ENCODE results near the gene ANKRD55. TPM values are rescaled to one million over a fixed set of nuclear protein-coding genes. Genes with fewer than 3 reads are reported as not detected.
A peak's percentile ranks its signal among the peaks of the same experiment; 100 is the strongest.

Gene ANKRD55
- total RNA-seq, 1 donor from 2014 or later = 0.18 TPM

- no peak overlapping the region for H3K4me3 Mint-ChIP-seq
- peaks cover 40% of the 10 kb centered on the region for H3K4me1 Mint-ChIP-seq
- no peak for TF ChIP-seq CTCF (IDR thresholded peaks at IDR 0.05; ENCODE audit: unreplicated experiment)
- no peaks in the 10 kb centered on the region for H3K9me3 Mint-ChIP-seq
- no peaks in the 10 kb centered on the region for H3K27me3 Mint-ChIP-seq (ENCODE audit: low read depth)
- no peak for DNase-seq (ENCODE audit: low spot score in 2 of 2, unreplicated experiment in 2 of 2)
- peak overlapping the region; percentile 33 for H3K27ac Mint-ChIP-seq
- H3K36me3 Mint-ChIP-seq = no peaks in the 10 kb centered on the region
These were observed 160.0 kb downstream of the ANKRD55 start for GRCh38 chr5:56072863-56073766.

GRCh38 chr5:56071470-56071869 lies 161.7 kb downstream of the ANKRD55 start:
- H3K4me1 Mint-ChIP-seq = peaks cover 40% of the 10 kb centered on the region
- no peaks in the 10 kb centered on the region for H3K27me3 Mint-ChIP-seq (ENCODE audit: low read depth)
- peak overlapping the region; percentile 89 for H3K27ac Mint-ChIP-seq
- no peak for DNase-seq (ENCODE audit: low spot score in 2 of 2, unreplicated experiment in 2 of 2)
- no peaks in the 10 kb centered on the region for H3K36me3 Mint-ChIP-seq
- no peaks in the 10 kb centered on the region for H3K9me3 Mint-ChIP-seq
- TF ChIP-seq CTCF (IDR thresholded peaks at IDR 0.05; ENCODE audit: unreplicated experiment) = no peak
- H3K4me3 Mint-ChIP-seq = no peak overlapping the region

- peak overlapping the region; percentile 89 for H3K27ac Mint-ChIP-seq
- H3K4me1 Mint-ChIP-seq = peaks cover 39% of the 10 kb centered on the region
- no peaks in the 10 kb centered on the region for H3K27me3 Mint-ChIP-seq (ENCODE audit: low read depth)
- no peaks in the 10 kb centered on the region for H3K36me3 Mint-ChIP-seq
- no peak overlapping the region for H3K4me3 Mint-ChIP-seq
- no peaks in the 10 kb centered on the region for H3K9me3 Mint-ChIP-seq
- no peak for DNase-seq (ENCODE audit: low spot score in 2 of 2, unreplicated experiment in 2 of 2)
- TF ChIP-seq CTCF (IDR thresholded peaks at IDR 0.05; ENCODE audit: unreplicated experiment) = no peak
These were observed 162.2 kb downstream of the ANKRD55 start for GRCh38 chr5:56070851-56071465.

- Mint-ChIP-seq H3K36me3 (no peaks in the 10 kb centered on the region), H3K27ac (peak overlapping the region; percentile 64), H3K9me3 (no peaks in the 10 kb centered on the region), H3K4me3 (no peak overlapping the region), H3K27me3 (ENCODE audit: low read depth) (no peaks in the 10 kb centered on the region), H3K4me1 (peaks cover 29% of the 10 kb centered on the region)
- TF ChIP-seq CTCF (IDR thresholded peaks at IDR 0.05; ENCODE audit: unreplicated experiment) = no peak
- DNase-seq (ENCODE audit: low spot score in 2 of 2, unreplicated experiment in 2 of 2) = no peak
These were observed 163.4 kb downstream of the ANKRD55 start for GRCh38 chr5:56069652-56070226.

- H3K4me3 Mint-ChIP-seq = no peak overlapping the region
- no peaks in the 10 kb centered on the region for H3K9me3 Mint-ChIP-seq
- H3K27me3 Mint-ChIP-seq (ENCODE audit: low read depth) = no peaks in the 10 kb centered on the region
- peaks cover 29% of the 10 kb centered on the region for H3K4me1 Mint-ChIP-seq
- H3K36me3 Mint-ChIP-seq = no peaks in the 10 kb centered on the region
- no peak for TF ChIP-seq CTCF (IDR thresholded peaks at IDR 0.05; ENCODE audit: unreplicated experiment)
- H3K27ac Mint-ChIP-seq = peak overlapping the region; percentile 43
- DNase-seq (ENCODE audit: low spot score in 2 of 2, unreplicated experiment in 2 of 2) = no peak
These were observed 166.1 kb downstream of the ANKRD55 start for GRCh38 chr5:56066931-56067450.

Measured in mesothelial cell of epicardium (in vitro differentiated cells).